Measurements from ENCODE around the gene TOR1AIP2.
A peak's percentile ranks its signal among the peaks of the same experiment; 100 is the strongest.

The TOR1AIP2 gene

DNA sequence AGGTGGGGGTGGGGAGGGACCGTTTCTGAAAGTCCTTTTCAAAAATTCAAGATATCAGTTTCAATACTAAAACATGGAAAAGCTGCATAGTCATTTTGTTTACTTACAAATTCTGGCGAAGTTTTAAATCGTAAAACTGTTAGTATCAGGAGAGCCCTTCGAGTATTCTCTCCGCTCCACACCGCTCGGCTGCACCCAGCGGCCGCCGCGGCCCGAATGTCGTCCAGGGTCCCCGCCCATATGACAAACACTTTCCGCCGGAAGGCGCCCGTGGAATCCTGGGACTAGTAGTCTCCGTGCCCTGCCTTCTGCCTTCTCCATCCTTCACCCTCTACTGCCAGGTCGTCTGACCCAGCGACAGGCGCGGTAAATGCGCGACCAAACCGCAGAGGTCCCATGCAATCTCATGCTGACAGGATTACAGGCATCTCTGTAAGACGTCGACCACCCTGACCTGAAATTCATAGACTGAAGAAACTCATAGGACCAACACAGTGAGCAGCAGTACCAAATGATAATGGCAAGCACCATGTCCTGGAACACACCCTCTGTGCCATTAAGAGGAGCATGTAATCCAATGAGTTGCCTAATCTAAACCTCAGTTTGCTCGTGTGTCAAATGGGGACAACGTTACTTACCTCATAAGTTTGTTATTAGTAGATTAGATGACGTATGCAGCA is at the start of gene TOR1AIP2:
TOR1AIP2 (minus strand) TSS at position 218 of the 680 bp plus-strand sequence. CDS start 25,138 bp downstream, outside the sequence.
- peak; percentile 95 to 96 for DNase-seq

DNA sequence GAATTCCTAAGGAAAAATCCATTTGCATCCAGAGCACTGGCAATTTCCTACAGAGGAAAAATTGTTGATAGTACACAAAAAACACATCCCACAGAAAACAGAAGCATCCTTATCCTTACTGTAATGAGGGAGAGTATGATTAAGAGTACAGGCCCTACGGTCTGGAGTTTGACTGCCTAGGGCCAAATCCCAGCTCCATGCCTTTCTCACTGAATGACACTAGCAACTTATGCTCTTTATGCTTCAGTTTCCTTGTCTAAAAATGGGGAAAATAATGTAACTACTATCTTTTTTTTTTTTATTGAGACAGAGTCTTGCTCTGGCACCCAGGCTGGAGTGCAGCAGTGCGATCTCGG is 49.2 kb upstream of the TOR1AIP2 start:
- DNase-seq, result no peak

DNA sequence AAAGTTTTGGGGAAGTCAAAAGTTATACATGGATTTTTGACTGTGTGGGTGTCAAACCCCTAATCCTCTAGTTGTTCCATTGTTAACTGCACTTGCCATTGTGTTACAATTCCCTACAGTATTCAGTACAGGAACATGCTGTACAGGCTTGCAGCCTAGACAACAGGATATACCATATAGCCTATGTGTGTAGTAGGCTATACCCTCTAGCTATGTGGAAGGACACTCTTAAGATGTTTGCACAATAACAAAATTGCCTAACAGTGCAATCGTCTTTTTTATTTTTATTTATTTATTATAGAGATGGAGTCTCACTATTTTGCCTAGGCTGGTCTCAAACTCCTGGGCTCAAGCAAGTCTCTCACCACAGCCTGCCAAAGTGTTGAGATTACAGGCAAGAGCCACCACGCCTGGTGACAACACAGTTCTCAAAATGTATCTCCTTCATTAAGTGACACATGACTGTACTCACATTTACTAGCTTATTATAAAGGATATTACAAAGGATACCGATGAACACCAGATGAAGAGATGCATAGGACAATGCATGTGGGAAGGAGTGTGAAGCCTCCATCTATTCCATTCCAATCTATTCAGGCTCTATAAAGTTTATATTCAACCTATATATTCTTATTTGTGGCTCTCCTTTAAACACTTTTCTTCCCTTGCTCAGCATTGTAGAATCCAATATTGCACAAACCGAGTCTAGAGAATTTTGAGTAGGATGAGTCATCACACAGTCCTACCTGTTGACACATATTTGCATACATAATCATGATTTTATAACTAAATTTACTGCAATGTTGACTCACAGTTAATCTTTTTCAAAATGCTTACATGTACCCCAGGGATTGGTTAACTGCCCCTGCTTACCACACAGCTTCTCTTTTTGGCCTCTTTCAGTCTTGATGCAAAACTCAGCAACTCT is 48.6 kb upstream of the TOR1AIP2 start:
- no peak for DNase-seq

DNA sequence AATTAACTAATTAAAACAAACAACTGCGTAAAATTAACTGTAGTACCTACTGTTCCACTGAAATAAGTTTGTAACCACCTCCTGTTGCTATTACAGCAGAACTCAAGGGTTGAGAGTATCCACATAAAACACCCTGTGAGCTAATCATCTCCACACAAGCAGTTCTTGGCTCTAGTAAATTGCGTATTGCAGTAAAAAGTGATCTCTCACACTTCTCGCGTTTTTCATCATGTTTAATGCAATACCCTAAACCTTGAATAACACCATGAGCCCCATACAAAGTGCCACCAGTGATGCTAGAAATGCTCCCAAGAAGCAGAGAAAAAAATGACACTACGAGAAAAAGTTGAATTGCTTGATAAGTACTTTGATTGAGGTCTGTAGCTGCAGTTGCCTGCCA is 47.7 kb upstream of the TOR1AIP2 start:
- DNase-seq, result no peak

DNA sequence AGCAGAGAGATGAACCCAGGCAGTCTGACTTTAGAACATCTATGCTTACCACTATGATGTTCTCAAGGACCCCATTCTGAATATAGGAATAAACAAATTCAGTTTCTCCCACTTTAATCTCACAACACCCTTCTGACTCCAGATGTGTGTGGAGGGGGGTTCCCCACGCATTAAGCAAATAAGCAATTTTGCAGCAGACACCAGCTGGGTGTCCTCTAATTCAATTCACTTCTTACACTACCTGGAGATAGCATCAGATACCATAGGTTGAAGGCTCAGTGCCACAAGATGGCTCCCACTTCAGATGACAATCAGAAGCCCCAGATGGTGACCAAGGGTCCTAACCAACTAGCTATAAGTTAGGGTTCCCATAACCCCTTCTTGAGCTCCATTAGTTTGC is 46.7 kb upstream of the TOR1AIP2 start:
- no peak for DNase-seq

DNA sequence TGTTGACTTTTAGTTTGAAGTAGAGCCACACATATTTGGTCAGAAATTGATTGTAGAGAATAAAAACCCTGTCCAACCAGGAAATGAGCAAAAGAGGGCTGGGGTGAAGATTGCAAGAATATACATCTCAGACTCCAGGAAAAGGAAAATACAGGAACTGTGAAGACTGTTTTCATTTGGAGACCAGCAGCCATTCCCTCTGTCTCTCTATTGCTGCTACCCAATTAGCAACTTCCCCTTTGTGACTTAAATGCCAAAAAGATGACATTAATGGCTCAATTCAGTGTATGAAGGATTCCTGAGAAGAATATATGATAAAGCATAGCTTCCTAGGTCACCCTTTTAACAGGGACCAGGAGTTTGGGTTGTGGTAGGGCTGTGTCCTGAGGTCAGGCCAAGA is 45.4 kb upstream of the TOR1AIP2 start:
- peak; percentile 33 to 45 for DNase-seq

DNA sequence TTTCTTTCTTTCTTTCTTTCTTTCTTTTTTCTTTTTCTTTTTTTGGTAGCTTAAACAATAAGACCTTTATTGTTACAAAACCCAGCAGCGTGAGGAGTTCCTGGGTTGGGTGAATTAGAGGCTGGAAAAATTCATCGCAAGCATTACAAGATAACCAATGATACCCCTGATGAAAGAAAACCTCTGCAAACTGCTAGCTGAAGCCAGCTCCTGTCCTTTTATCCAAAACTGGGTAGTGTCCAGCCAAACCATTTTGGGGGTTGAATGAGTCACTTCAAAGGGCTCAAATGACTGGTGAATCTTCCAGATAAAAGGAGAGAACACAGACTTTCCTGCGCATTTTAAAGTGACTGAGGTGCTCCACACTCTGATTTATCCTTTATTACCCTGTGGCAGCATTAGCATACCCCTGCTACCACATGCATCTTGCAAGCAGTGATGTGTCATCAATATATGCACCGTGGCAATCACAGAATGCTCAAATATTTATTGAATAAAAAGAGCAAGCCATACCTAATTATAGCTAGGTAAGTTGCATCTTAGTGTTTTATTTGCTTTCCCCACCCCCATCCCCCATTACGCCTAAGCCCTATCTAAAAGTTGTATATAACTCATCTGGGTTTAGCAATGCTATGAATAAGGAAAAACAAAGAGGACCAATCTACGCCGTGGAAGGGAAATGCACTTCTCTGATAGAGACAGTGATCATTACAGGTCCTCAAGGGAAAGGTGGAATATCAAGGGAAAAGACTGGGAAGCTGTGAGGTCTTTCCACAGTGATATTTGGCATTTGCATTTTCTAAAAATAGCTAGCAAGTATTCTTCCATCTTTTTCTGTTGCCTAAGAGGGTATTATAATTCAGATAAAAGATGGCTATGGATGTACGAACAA is 44.6 kb upstream of the TOR1AIP2 start:
- no peak for DNase-seq

DNA sequence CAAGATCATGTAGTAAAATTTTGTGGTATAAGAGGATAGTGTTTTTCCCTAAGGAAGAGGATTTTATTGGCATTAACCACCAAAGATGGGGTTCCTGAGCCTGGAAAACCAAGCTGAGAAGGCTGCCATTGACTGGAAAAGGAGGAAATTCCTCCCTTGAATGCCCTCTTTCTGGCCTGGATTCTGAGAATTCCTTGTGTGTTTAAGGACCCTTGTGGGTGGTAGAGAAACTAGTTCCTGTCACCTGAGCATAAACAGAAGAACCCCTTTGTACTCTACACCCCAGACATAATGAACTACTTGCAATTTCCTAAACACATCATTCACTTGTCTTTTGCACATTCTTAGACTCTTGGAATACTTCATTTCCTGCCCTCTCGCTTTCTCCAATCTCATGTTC is 43.9 kb upstream of the TOR1AIP2 start:
- no peak for DNase-seq

DNA sequence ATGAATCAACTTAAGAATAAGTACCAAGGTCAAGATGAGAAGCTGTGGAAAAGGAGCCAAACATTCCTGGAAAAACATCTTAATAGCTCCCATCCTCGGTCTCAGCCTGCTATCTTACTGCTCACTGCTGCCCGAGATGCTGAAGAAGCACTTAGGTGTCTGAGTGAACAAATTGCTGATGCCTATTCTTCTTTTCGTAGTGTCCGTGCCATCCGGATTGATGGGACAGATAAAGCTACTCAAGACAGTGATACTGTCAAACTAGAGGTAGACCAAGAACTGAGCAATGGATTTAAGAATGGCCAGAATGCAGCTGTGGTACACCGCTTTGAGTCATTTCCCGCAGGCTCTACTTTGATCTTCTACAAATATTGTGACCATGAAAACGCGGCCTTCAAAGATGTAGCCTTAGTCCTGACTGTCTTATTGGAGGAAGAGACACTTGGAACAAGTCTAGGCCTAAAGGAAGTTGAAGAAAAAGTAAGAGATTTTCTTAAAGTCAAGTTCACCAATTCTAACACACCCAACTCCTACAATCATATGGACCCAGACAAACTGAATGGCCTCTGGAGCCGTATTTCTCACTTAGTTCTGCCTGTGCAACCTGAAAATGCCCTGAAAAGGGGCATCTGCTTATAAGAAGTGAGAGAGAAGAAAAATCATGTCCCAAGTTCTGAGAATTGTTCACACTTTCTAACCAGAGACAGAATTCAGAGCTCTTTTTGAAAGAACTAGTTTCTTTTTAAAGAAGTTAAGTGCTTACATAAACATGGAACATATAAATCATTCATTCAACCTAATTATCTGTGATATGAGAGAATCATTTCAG is 40.2 kb upstream of the TOR1AIP2 start:
- DNase-seq, result no peak

DNA sequence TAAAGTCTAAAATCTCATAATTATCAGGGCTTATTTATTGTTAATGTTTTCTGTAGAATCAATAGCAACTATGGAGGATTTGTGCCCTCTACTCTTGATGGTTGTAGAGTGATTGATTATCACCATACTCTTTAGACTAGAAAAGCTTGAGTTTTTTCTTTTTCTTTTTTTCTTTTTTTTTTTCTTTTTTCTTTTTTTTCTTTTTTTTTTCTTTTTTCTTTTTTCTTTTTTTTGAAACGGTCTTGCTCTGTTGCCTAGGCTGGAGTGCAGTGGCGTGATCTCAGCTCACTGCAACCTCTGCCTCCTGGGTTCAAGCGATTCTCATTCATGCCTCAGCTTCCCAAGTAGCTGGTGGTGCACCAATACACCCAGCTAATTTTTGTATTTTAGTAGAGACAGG is 34.2 kb upstream of the TOR1AIP2 start:
- DNase-seq, result no peak

DNA sequence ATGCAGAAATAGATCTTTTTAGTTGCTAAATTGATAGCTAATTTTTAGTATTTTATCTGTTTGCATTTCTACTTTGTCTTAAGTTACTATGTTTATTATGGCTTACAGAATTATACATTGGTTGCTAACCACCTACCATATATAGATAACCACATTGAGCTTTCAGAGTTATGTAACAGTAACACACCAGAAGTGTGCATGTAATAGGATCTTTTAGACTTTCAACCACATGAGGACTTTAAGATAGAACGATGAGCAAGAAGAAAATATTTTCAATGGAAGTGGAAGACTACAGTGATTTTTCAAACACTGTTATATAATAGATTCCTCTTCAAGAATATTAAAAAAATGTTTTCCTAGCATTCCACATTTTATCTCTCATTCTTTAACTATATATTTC is 33.3 kb upstream of the TOR1AIP2 start:
- DNase-seq, result peak; percentile 74 to 75

DNA sequence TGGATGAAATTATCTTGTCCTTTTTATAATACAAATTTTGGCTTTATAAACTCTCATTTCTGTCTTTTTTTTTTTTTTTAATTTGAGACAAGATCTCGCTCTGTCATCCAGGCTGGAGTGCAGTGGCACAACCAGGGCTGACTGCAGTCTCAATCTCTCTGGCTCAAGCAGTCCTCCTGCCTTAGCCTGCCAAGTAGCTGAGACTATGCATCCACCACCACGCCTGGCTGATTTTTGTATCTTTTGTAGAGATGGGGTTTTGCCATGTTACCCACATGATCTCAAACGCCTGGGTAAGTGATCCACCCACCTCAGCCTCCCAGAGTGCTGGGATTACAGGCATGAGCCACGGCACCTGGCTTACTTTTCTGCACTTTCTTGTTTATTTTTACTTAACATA is 12.0 kb upstream of the TOR1AIP2 start:
- DNase-seq, result no peak

DNA sequence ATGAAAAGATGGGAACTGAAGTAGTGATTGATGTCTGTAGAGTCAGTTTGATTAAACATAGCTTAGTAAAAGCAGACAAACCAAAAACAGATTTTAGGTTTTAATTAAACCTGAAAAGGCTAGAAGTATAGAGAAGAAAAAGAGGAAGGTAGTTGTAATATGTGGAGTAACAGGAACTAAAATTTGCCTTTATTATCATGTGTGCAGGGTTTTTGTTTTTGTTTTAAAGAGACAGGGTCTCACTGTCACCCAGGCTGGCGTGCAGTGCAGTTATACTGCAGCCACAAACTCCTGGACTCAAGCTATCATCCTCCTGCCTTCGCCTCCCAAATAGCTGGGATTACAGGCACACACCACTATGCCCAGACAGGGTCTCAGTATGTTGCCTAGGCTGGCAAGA is 10.5 kb upstream of the TOR1AIP2 start:
- peak; percentile 43 to 68 for DNase-seq

DNA sequence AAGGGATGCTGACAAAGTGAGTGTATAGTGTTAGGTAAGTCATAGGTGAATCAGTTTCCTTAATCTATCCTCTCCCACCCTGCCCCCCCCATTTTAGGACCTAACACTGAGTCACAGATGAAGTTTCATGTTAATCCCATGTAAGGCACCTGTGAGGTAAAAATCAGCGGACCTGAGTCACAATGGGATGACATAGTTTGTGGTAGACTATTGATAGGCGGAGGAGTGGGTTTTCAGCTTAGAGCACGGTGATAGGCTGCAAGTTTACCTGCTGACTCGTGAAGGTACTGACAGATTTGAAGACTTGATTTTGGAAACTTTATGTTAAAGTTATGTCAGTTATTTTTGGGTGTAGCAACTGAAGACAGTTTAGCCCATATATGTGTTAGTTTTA is 6.1 kb upstream of the TOR1AIP2 start:
- DNase-seq, result no peak

DNA sequence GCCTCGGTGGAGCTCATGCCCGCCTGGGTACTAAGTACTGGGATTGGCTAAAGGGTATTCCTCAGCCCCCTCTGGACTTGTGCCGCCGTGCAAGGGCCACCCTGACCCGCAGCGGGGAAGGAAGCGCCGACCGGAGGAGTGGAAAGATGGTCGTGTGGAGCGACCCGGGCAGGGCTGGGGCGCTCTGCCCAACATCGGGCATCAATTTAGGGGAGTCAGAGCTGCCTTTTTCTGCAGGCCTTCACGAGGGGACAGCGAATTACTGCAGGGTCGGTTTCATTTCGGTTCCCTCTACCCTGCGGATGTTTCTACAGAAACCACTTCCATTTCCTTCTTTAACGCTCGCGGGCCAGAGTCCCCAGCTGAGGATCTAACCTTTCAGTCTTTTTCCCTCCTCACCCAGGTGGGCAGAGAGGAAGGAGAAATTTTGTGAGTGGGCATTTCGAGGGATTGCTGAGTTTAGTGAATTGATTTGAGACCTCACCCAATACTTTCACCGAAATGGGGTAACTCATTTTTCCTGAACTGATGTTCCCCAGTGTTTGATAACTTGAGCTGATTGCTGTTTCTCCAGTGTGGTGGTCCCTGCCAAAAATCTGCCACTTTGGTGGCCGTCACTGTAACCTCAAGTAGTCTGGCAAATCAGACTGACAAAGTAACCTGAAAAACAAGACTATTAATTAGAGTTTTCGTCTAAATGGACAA is 5.6 kb upstream of the TOR1AIP2 start:
- DNase-seq, result peak; percentile 74 to 75

DNA sequence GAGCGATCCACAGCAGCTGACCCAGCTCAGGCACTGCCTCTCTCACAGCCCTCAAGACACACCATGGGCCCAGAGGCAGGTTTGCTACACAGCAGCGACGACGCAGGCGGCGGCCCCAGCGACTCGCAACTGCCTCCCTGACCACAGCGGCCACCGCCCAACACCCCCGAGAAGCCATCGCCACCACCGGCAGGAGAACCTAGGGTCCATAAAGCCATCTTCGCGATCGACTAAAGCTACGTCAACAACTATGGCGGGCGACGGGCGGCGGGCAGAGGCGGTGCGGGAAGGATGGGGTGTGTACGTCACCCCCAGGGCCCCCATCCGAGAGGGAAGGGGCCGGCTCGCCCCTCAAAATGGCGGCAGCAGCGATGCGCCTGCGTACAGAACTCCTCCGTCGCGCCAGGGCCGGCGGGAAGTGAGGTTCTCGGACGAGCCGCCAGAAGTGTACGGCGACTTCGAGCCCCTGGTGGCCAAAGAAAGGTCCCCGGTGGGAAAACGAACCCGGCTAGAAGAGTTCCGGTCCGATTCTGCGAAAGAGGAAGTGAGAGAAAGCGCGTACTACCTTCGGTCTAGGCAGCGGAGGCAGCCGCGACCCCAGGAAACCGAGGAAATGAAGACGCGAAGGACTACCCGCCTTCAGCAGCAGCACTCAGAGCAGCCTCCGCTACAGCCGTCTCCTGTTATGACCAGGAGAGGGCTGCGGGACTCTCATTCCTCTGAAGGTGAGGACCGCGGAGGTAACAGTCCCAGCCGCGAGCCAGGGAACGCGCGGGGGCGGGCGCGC is 4.8 kb upstream of the TOR1AIP2 start, which contains the start of gene TOR1AIP1:
TOR1AIP1 (plus strand) TSS at position 33 of the 787 bp plus-strand sequence; CDS start at position 251, 218 bp downstream.
- peak; percentile 98 for DNase-seq

DNA sequence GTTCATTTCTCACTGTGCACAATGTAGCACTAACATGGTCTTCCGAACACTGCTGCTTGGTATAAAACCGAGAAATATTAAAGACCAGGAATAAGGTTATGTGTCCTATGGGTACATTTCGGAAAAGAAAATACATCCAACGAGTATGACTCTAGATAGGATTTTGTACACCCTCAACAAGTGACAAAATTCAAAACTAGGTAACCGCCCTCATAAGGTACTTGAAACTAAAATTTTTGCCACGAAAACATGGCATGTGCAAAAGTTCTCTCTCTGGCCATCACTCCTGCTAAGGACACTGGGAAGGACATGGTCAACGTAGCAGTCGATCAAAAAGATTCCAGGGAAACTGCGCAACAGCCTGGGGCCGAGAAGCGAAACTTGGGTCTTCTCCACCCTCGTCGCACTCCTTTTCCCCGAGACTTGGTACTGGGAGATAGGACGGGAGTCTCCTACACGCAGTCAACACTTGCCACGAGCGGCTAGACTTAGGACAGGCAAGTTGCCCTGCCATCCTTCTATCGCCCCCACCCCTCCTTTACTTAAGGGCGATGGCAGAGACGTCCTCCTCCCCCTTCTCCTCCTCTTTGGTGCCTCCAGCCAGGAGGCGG is 4.1 kb upstream of the TOR1AIP2 start:
- DNase-seq, result peak; percentile 83 to 87

DNA sequence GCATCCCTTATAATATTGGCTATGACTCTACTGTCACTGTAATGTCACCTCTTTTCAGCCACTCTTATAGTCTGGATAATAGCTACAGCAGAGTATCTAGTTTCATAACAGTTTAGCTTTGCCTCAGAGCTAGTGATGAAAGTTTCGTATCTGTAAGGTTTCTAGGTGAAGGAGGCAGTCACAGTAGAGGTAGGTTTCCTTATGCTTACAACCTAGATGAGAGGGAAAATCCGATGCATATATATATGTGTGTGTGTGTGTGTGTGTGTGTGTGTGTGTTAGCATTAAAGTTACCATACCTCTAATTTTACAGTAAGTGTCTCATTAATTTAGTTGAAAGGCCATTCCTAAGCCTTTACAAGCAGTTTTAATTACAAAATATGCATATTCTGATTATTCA is 2.2 kb upstream of the TOR1AIP2 start:
- no peak for DNase-seq

DNA sequence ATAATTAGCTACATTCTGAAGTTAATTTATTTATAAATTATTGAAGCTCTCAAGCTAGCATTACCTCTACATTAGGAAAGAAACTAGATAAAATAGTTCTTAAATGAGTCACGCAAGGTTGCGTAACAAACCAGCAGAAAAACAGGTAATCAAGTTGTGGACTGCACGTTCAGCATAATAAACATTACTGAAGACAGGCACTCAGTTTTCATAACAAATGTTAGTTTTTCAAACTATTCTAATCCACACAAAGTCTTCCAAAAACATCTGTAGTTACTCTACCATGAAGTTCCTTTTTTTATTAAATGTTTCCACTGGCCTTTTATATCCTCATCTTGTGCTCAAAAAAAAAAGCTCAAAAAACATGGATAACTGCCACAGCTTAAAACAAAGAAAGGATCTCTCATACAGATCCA is 1.3 kb downstream of the TOR1AIP2 start:
- peak; percentile 18 to 20 for DNase-seq

Data from Kasumi-1 (cell line).